ENCODE measurements around the gene RLBP1.

- TF ChIP-seq CTCF (IDR thresholded peaks at IDR 0.05) = no peak
- TF ChIP-seq ZFX (IDR thresholded peaks at IDR 0.05; ENCODE audit: borderline replicate concordance) = no peak
These were observed 8.9 kb upstream of the RLBP1 start for GRCh38 chr15:89230277-89230676.
